ENCODE results near the gene ZNF366. TPM values are rescaled to one million over a fixed set of nuclear protein-coding genes. Genes with fewer than 3 reads are reported as not detected.

ZNF366 gene
- total and polyA plus RNA-seq, 2 of the 13 experiments (the other 11 are each of a cell fraction or from before 2014, with no cell fraction given) = not detected

- WGBS (ENCODE audit: low lambda C conversion rate) = 0% methylated on average over 1 of the region's 1 CpG
- ATAC-seq (no peak), DNase-seq (ENCODE audit: low spot score) (no peak), FAIRE-seq (no peak)
- intact Hi-C loops (cut with micrococcal nuclease; ENCODE audit: unreplicated experiment) = no loop called here
- H3K4me3 ChIP-seq (replicated peaks in 1 of 3; ENCODE audit: insufficient read depth in 1 of 3, low read depth in 2 of 3, low read length in 3 of 3) = no peak overlapping the region
- no peak overlapping the region for H3K27ac ChIP-seq (ENCODE audit: extremely low read length, insufficient read depth, low read length)
- H3K27me3 ChIP-seq (ENCODE audit: control insufficient read depth in 1 of 2, insufficient read depth in 2 of 2, low read length in 2 of 2) = peaks cover 0 to 4% of the 10 kb centered on the region in 2 experiments; a peak in 1 of 5 replicates
- no TSS peak for BruUV-seq (replicated peaks)
- ChIA-PET POLR2A (no interaction called here), CTCF (ENCODE audit: low intra/inter-chr PET ratio, low total read pairs) (no interaction called here)
- H4K20me1 ChIP-seq (ENCODE audit: insufficient read depth, low read length) = no peaks in the 10 kb centered on the region
- no peaks in the 10 kb centered on the region; a peak in 1 of 5 replicates for H3K36me3 ChIP-seq (replicated peaks in 1 of 2; ENCODE audit: control insufficient read depth in 1 of 2, insufficient read depth in 2 of 2, low read length in 2 of 2)
- no peak overlapping the region for H3K9ac ChIP-seq (ENCODE audit: insufficient read depth, low read depth, low read length)
- H3K4me1 ChIP-seq (ENCODE audit: insufficient read depth, low read length) = no peaks in the 10 kb centered on the region
- H3K9me3 ChIP-seq (ENCODE audit: low read length) = no peaks in the 10 kb centered on the region
- in situ Hi-C loops (cut with HindIII; ENCODE audit: extremely low pct_ligation_motif_present, low pct_unique_long_range_greater_than_20kb) = no loop called here
- no peak overlapping the region for H3K4me2 ChIP-seq (ENCODE audit: low read depth, low read length)
- H2AFZ ChIP-seq (ENCODE audit: low read length) = no peak overlapping the region
- TF ChIP-seq, protein P1, sequence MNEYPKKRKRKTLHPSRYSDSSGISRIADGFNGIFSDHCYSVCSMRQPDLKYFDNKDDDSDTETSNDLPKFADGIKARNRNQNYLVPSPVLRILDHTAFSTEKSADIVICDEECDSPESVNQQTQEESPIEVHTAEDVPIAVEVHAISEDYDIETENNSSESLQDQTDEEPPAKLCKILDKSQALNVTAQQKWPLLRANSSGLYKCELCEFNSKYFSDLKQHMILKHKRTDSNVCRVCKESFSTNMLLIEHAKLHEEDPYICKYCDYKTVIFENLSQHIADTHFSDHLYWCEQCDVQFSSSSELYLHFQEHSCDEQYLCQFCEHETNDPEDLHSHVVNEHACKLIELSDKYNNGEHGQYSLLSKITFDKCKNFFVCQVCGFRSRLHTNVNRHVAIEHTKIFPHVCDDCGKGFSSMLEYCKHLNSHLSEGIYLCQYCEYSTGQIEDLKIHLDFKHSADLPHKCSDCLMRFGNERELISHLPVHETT (CRISPR knock-in tag; conservative IDR thresholded peaks at IDR 0.05) = no peak
- TF ChIP-seq ZNF34 (CRISPR knock-in tag; IDR thresholded peaks at IDR 0.05; ENCODE audit: borderline replicate concordance) (no peak), HMGA1 (CRISPR knock-in tag; conservative IDR thresholded peaks at IDR 0.05) (no peak), CTCF (CRISPR knock-in tag; IDR thresholded peaks at IDR 0.05) (no peak), DMAP1 (CRISPR knock-in tag; IDR thresholded peaks at IDR 0.05) (no peak), CENPX (CRISPR knock-in tag; IDR thresholded peaks at IDR 0.05) (no peak), ZNF337 (CRISPR knock-in tag; IDR thresholded peaks at IDR 0.05; ENCODE audit: borderline replicate concordance, low read depth) (no peak), TP53 (CRISPR knock-in tag; conservative IDR thresholded peaks at IDR 0.05) (no peak), MEF2D (CRISPR knock-in tag; IDR thresholded peaks at IDR 0.05) (no peak), TCF7 (IDR thresholded peaks at IDR 0.05; ENCODE audit: low read depth) (no peak)
- TF ChIP-seq, protein P2, sequence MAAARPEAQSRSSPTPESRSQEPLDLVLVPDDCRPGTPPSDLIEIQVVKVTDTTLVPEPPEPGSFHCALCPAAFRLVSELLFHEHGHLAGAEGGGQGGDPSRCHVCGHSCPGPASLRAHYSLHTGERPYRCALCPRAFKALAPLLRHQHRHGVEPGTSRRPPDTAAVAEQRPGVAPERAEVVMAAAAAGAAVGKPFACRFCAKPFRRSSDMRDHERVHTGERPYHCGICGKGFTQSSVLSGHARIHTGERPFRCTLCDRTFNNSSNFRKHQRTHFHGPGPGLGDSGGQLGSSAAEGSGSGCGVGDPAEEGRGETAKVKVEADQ (CRISPR knock-in tag; IDR thresholded peaks at IDR 0.05; ENCODE audit: borderline replicate concordance) = no peak
- no peaks in the 10 kb centered on the region for H3K79me2 ChIP-seq (ENCODE audit: insufficient read depth, low read length)
Observed at GRCh38 chr5:72478684-72479083, 28.5 kb downstream of the ZNF366 start.

Data from HepG2 (cell line).